Measurements from ENCODE around the gene SMG5. TPM values are rescaled to one million over a fixed set of nuclear protein-coding genes. Genes with fewer than 3 reads are reported as not detected.

Gene SMG5
- total RNA-seq, 4 donors from 2014 or later: 70.1 to 139 (median 103) TPM

GRCh38 chr1:156276966-156277381 is 5.7 kb downstream of the SMG5 start:
- H3K4me3 ChIP-seq: no peak overlapping the region
- H3K4me1 ChIP-seq: peaks cover 0 to 20% (median 4%) of the 10 kb centered on the region in 4 donors
- H3K9me3 ChIP-seq: no peaks in the 10 kb centered on the region
- DNase-seq: no peak
- TF ChIP-seq POLR2A (IDR thresholded peaks at IDR 0.05): no peak
- TF ChIP-seq CTCF (IDR thresholded peaks at IDR 0.05): no peak
- H3K27me3 ChIP-seq: no peaks in the 10 kb centered on the region
- H3K27ac ChIP-seq: no peak overlapping the region
- H3K36me3 ChIP-seq: peaks cover 0 to 71% (median 0%) of the 10 kb centered on the region in 3 donors

- Histone ChIP-seq H3K36me3 (peaks cover 0 to 75% (median 0%) of the 10 kb centered on the region in 3 donors), H3K4me3 (no peak overlapping the region), H3K27ac (no peak overlapping the region), H3K27me3 (no peaks in the 10 kb centered on the region), H3K4me1 (peaks cover 0 to 15% (median 2%) of the 10 kb centered on the region in 4 donors), H3K9me3 (no peaks in the 10 kb centered on the region)
- no peak for TF ChIP-seq POLR2A (IDR thresholded peaks at IDR 0.05)
- no peak for TF ChIP-seq CTCF (IDR thresholded peaks at IDR 0.05)
- no peak for DNase-seq
Measured at GRCh38 chr1:156276532-156276931, 6.1 kb downstream of the SMG5 start.

GRCh38 chr1:156270314-156270713 is 12.3 kb downstream of the SMG5 start:
- Histone ChIP-seq H3K4me1 (no peaks in the 10 kb centered on the region), H3K27me3 (no peaks in the 10 kb centered on the region), H3K36me3 (peaks cover 0 to 99% (median 5%) of the 10 kb centered on the region in 3 donors), H3K27ac (no peak overlapping the region), H3K9me3 (no peaks in the 10 kb centered on the region), H3K4me3 (no peak overlapping the region)
- no peak for DNase-seq
- TF ChIP-seq POLR2A (IDR thresholded peaks at IDR 0.05) (no peak), CTCF (IDR thresholded peaks at IDR 0.05) (no peak)

- H3K27me3 ChIP-seq: no peaks in the 10 kb centered on the region
- H3K4me1 ChIP-seq: no peaks in the 10 kb centered on the region
- no peak overlapping the region for H3K4me3 ChIP-seq
- H3K27ac ChIP-seq: no peak overlapping the region
- no peaks in the 10 kb centered on the region for H3K9me3 ChIP-seq
- no peak for DNase-seq
- TF ChIP-seq CTCF (IDR thresholded peaks at IDR 0.05) (no peak), POLR2A (IDR thresholded peaks at IDR 0.05) (no peak)
- H3K36me3 ChIP-seq: peaks cover 0 to 97% (median 5%) of the 10 kb centered on the region in 3 donors
Measured at GRCh38 chr1:156268336-156268735, 14.3 kb downstream of the SMG5 start.

- DNase-seq: no peak
- no peaks in the 10 kb centered on the region for H3K9me3 ChIP-seq
- H3K4me1 ChIP-seq: no peaks in the 10 kb centered on the region
- no peaks in the 10 kb centered on the region for H3K27me3 ChIP-seq
- TF ChIP-seq CTCF (IDR thresholded peaks at IDR 0.05) (no peak), POLR2A (IDR thresholded peaks at IDR 0.05) (no peak)
- H3K4me3 ChIP-seq: no peak overlapping the region
- H3K27ac ChIP-seq: no peak overlapping the region
- H3K36me3 ChIP-seq: peaks cover 0 to 98% (median 5%) of the 10 kb centered on the region in 3 donors
Measured at GRCh38 chr1:156266051-156266450, 16.6 kb downstream of the SMG5 start.

- no peaks in the 10 kb centered on the region for H3K27me3 ChIP-seq
- no peak for TF ChIP-seq POLR2A (IDR thresholded peaks at IDR 0.05)
- H3K36me3 ChIP-seq: peaks cover 0 to 98% (median 5%) of the 10 kb centered on the region in 3 donors
- H3K27ac ChIP-seq: no peak overlapping the region
- no peaks in the 10 kb centered on the region for H3K4me1 ChIP-seq
- DNase-seq: no peak
- no peaks in the 10 kb centered on the region for H3K9me3 ChIP-seq
- no peak overlapping the region for H3K4me3 ChIP-seq
Measured at GRCh38 chr1:156263288-156263655, 19.4 kb downstream of the SMG5 start.
